NCI-H2107 (cell line): ENCODE measurements around the gene ZBTB18.

Experiments
- DNase-seq: peaks from one replicate; lab custom pipeline; 2025; lab: John Stamatoyannopoulos, UW

Gene ZBTB18

DNA sequence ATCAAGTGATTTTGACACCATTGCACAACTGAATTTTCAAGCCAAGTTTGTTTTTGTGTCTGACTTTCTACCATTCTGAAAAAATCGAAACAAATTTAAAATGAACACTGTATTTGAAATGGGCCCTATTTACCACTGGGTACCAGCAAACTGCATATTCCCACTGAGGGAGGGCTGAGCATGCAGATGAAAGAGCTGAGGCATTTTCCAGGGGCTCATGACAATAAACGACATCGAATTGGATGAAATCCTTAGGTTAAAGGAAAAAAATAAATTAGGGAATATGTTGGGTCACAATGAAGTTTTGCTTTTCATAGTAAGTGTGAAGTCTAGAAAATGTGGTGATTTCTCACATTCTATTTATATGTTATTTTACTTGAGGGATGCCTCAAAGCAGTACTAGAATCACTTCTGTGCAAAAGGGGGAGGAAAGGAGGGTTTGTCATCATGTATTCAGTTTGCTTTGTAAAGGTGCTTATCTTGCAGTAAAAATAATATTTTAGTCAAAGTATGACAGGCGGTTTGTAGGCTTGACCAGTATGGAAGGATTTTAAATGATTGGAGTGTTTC lies 11.2 kb downstream of the ZBTB18 start:
- no peak for DNase-seq

DNA sequence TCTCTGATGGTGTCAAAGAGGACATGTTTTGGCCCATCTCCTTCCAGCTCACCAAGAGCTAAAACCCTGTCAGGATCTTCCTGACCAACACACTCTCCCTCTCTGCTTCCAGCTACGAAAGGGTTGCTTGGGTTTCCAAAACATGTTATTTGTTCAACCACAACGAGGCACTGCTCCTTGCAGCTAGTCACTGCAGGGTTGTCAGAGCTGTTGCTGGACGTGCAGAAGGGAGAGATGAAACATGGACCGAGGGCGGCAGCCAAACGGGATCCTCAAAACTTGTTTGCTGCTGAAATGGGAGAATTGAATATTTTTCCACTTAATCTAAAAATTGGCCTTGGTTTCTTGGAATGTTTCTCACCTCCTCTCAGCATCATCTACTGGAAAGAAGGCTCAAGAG lies 12.4 kb downstream of the ZBTB18 start:
- DNase-seq, result no peak

- no peak for DNase-seq
These were observed 13.5 kb downstream of the ZBTB18 start for GRCh38 chr1:244064621-244065020.

DNA sequence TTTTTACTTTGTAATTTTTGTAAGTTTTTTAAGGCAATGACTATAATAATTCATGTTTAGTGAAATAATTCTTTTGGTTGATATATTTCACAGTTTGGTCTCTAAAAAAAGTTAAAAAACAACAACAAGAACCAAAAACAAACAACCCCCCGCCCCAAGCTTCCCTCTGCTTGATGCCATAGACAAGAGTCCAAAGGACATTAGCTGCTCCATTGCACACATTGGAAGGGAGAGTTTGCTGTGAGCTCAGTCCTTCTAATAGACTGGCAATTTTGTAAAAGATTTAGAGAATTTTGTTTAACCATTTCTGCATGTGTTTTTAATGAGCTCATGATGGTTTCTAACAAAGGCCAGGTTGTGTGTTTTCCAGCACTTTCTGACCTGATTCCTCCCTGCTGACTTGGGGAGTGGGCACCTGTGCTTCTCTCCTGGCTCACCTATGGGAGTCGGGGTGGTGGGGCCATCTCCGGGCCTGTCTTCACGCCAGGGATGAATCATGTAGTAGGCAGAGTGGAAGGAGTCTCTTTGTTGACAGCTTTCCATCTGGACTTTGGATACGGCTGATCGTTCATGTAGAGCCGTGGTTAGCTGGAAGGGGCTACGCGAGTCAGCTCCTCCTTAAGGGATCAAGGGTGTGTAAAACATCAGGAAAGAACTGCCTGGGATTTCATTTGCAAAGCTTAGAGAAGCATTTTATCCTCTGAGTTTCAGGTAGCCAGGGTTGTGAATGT lies 14.1 kb downstream of the ZBTB18 start:
- no peak for DNase-seq

DNA sequence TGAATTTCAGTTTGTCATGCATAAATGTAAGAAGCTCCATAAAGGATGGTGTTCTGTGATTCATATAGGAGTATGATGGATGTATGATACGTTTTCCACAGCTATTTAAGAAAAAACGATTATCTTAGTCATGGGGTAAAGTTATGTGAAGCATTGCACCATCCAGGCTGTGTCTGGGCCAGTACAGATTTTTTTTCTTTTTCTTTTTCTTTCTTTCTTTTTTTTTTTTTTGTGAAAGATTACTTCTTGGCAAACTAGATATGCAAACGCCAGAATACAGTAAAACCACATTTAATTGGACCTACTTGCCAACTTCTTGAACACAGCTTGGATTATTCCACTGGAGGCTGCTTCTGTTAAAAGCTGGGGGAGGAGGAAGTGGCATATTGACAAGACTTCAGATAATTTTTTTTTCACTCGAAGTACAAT lies 14.9 kb downstream of the ZBTB18 start:
- no peak for DNase-seq

DNA sequence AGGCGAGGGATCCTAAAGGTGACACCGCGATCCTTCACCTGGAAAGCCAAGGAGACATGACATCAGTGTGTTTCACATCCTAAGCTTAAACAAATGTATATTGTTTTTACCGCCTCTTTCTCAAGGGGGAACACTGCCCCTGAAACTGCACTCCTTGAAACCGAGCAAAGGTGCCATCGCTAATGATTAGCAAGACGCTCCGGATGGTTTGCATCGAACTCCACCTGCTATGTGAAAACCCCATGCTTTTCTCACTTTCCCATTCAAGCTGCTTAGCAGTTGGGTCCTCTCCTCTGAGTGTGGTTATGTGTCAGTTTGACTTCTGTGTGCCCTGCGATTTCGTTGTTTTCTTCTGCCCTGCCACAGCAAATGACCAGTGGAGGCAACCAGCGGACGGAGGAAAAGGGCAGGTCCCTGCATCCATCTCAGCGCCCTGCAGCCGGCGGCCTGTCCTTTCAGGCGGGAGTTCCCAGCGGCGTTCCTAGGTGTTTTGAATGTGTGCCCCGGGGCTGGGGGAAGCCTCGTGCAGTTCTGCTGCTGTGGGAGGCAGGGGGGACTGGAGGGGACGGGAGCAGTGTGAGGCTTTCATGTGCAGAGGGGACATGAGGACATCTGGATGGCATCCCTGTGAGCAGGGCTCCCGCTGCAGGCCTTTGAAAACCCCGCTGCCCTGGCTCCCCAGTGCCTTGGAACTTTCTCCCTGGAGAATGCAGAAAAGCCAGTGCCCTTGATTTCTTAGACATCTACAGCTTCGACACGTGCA lies 16.1 kb downstream of the ZBTB18 start:
- no peak for DNase-seq

- DNase-seq, result no peak
These were observed 16.8 kb downstream of the ZBTB18 start for GRCh38 chr1:244067893-244068292.

DNA sequence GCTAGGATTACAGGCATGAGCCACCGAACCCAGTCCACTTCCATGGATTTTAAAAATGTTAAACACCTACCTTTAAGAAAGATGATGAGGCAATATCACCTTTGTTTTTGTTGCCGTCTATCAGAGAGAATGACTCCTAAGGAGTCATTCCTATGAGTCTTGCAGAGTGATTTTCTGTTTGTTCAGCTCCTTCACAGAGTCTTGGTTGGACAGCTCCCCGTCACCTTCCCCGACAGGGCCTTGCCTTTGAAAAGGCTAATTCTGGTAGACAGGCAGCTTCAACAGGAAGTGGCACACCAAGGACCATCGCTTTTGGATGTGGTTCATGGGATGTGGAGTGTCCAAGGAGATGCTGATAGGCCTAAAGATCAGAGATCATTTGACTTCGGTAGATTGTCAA lies 17.5 kb downstream of the ZBTB18 start:
- no peak for DNase-seq

DNA sequence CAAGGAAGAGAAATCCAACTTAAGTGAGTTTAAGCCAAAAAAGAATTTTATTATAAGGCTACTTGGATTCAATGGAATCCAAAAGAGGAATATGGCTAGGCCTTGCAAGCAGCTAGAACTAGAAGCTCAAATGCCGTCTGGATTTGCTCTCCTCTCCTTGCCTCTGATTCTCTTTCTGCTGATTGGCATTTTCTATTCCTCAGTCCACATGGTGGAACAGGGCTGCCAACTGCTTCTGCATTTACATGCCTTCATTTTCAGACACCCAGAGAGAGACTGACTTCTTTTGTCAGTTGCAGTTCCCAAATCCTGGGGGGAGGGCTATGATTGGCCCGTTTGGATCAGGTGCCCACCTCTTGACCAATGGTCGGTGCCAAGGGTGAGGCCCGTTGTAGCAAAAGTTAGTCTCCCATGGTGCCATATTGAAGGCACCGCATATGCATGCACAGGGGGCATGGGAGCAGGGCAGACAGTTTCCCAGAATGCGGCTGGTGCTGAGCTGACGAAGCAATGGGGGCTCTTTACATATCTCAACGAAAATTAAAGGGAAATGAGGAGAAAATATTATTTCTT lies 18.3 kb downstream of the ZBTB18 start:
- DNase-seq, result no peak

GRCh38 chr1:244074559-244075171 lies 23.6 kb downstream of the ZBTB18 start:
- DNase-seq, result peak; percentile 11

GRCh38 chr1:244075247-244075722 lies 24.2 kb downstream of the ZBTB18 start:
- DNase-seq, result no peak

GRCh38 chr1:244076740-244077139 lies 25.7 kb downstream of the ZBTB18 start:
- no peak for DNase-seq

DNA sequence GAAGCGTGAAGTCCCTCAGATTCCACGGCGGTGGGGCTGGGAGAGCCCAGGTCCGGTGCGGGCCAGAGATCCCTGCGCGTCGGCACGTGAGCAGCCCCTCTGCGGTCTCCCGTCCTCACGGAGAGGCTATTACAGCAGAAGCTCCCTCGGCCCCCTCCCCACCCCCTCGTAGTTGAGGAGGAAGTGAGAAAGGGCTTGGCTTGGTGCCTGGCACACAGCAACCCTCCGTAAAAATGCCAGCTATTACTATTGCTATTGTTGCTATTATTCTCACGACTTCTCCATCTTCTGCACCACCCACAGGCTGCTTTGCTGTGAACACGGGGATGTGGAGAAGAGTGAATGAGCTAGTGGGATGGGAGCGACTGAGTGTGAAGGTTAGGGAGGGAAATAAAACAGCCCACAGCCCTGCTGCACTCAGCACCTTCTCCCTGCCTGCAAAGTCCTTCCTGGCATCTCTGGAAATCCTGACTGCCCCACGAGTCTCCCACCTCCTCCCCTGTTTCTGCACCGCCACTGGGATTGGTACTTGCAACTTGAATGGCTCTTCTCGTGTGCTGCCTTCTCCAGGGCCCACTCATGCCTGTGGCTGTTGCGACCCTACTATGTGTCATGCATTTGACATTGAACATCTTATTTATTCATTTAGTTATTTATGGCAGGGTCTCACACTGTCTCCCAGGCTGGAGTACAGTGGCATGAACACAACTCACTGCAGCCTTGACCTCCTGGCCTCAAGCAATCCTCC lies 26.6 kb downstream of the ZBTB18 start:
- DNase-seq, result peak; percentile 20

DNA sequence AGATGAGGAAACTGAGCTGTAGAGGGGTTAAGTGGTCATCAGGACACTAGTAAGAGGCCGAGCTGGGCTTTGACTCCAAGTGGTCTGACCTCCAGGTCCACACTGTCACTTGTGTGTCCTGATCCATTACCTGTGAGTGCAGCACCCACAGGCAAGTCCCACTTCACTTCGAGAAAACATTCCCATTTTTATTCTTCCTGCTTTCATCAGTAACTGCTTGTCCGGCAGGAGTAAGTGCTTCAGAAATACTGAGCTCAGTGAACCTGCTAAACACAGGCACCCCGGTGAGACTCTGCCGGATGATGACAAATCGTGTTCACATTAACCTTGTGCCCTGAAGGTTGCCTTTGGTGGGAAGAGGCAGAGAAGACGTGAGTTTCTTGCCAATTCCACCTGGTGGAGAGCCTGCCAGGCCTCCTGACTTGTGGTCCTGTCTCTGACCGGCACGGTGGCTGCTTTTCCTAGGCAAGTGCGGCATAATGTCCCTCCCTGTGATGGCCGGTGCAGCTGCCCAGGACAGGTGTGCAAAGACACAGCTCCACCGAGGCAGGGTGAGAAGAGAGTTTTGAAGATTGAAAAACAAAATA lies 29.4 kb downstream of the ZBTB18 start:
- no peak for DNase-seq

DNA sequence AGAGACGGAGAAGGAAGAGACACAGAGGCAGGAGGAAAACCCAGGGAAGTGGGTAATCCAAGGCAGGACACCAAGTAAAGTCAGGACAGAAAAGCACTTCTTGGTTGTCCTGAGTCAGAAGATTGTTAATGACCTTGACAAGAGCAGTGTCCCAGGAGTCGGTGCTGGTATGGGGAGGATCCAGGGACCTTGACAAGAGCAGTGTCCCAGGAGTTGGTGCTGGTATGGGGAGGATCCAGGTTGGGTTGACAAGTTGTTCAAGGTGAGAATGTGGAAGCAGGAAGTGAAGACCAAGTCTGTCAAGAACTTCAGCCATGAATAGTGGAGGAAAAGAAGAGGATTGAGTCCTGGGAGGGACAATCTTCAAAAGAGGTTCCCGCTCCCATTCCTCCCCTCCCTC lies 31.9 kb downstream of the ZBTB18 start:
- DNase-seq, result no peak

DNA sequence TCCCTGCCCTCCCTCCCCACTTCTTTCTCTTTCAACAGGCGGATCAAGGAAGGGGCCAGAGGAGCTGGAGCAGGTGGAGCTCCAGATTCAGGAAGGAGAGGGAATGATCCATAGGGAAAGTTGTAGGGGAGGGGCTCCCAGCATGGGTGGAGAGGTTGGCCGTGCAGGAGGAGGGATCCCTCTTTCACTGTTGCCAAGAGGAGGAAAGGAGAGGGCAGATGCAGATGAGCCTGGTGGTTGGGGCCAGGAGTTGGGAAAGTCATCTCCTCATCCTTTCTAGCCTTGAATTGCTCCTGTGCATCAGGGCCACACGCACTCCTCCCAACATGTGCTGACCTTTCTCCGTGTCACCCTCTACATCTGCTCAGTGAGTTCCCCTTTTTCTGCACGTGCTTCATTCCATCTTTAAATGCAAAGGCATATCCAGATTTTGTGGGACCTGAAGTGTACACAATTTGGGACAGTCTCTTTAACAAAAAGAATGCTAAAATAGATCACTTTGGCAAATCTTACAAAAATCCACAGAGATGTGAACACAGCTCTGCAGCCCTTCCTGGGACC lies 32.4 kb downstream of the ZBTB18 start:
- DNase-seq, result no peak

- DNase-seq, result no peak
These were observed 33.7 kb downstream of the ZBTB18 start for GRCh38 chr1:244084763-244085162.

- DNase-seq, result no peak
These were observed 34.8 kb downstream of the ZBTB18 start for GRCh38 chr1:244085891-244086290.

DNA sequence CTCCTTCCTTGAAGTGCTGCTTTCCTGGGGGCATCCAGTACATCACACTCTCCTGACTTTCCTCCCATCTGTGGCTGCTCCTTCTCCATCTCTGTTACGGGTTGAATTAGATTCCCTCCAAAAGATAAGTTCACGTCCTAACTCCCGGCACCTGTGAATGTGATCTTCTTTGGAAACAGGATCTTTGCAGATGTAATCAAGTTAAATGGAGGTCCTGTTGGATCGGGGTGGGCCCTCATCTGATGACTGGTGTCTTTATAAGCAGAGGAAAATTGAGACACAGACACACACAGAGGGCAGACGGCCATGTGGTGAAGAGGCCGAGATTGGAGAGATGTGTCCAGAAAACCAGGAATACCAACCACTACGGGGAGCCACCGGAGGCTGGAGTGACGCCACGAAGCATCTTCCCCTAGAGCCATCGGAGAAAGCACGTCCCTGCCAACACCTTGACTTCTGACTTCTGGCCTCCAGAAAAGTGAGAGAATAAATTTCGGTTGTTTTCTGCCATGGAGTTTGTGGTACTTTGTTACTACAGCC lies 36.0 kb downstream of the ZBTB18 start:
- no peak for DNase-seq

DNA sequence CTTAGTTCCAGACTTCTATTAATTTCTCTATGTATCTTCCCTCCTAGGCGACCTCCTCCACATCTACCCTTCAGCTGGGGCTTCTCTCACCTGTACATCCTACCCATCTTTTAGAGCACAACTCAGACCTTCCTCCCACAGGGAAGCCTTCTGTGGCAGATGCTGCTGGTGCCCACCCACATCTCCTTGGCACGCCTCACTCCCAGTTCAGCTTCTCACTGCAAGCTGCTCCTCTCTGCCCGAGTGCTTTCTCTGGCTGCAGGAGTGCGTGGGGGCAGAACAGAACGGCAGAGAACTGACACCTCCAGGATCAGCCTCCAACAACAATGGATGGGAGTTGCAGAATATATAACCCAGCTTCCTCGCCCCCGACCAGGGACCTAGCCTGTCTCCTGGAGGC lies 36.5 kb downstream of the ZBTB18 start:
- no peak for DNase-seq

DNA sequence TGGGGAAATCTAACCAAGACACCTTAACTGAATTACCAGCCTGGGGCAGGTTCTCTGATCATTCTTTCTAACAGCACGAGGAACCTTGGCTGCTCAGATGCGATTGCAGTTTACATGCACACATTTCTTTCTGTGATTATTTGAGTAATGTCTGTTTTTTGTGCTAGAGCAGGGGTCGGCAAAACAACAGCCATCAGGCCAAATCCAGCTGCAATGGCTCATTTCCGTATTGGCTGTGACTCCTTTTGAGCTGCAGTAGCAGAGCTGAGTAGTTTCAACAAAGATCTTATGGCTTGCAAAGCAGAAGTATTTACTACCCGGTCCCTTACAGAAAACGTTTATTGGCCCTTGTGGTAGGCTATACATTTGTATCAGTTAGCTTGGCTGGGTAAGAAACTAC lies 37.1 kb downstream of the ZBTB18 start:
- DNase-seq, result no peak
